ENCODE data around the gene DDX10.

DDX10 gene

GRCh38 chr11:108835624-108836023 lies 170.8 kb downstream of the DDX10 start:
- no peak for DNase-seq

- no peak for DNase-seq
These were observed 171.7 kb downstream of the DDX10 start for GRCh38 chr11:108836541-108836940.

GRCh38 chr11:108838102-108838791 lies 173.4 kb downstream of the DDX10 start:
- DNase-seq = no peak

- no peak for DNase-seq
These were observed 173.9 kb downstream of the DDX10 start for GRCh38 chr11:108838792-108839105.

GRCh38 chr11:108846009-108846408 lies 181.1 kb downstream of the DDX10 start:
- no peak for DNase-seq

- DNase-seq = no peak
These were observed 182.6 kb downstream of the DDX10 start for GRCh38 chr11:108847298-108847990.

- DNase-seq = no peak
These were observed 186.9 kb downstream of the DDX10 start for GRCh38 chr11:108851781-108852180.

GRCh38 chr11:108852701-108853100 lies 187.8 kb downstream of the DDX10 start:
- DNase-seq = no peak

- no peak for DNase-seq
These were observed 188.3 kb downstream of the DDX10 start for GRCh38 chr11:108853151-108853550.

- peak; percentile 11 for DNase-seq
These were observed 189.0 kb downstream of the DDX10 start for GRCh38 chr11:108853864-108854263.

- peak; percentile 10 for DNase-seq
These were observed 189.5 kb downstream of the DDX10 start for GRCh38 chr11:108854346-108854745.

- no peak for DNase-seq
These were observed 192.5 kb downstream of the DDX10 start for GRCh38 chr11:108857382-108857781.

GRCh38 chr11:108858622-108859021 lies 193.8 kb downstream of the DDX10 start:
- DNase-seq = no peak

GRCh38 chr11:108859510-108859909 lies 194.6 kb downstream of the DDX10 start:
- no peak for DNase-seq

GRCh38 chr11:108863528-108863927 lies 198.7 kb downstream of the DDX10 start:
- no peak for DNase-seq

- no peak for DNase-seq
These were observed 200.5 kb downstream of the DDX10 start for GRCh38 chr11:108865406-108865805.

- DNase-seq = no peak
These were observed 201.9 kb downstream of the DDX10 start for GRCh38 chr11:108866781-108867180.

- DNase-seq = no peak
These were observed 205.6 kb downstream of the DDX10 start for GRCh38 chr11:108870373-108871020.

GRCh38 chr11:108871152-108871551 lies 206.3 kb downstream of the DDX10 start:
- DNase-seq = peak; percentile 24

- no peak for DNase-seq
These were observed 207.0 kb downstream of the DDX10 start for GRCh38 chr11:108871867-108872266.

GRCh38 chr11:108872781-108873291 lies 208.0 kb downstream of the DDX10 start:
- DNase-seq = no peak

GRCh38 chr11:108873310-108873709 lies 208.4 kb downstream of the DDX10 start:
- no peak for DNase-seq

- DNase-seq = no peak
These were observed 209.1 kb downstream of the DDX10 start for GRCh38 chr11:108873941-108874340.

- DNase-seq = no peak
These were observed 210.3 kb downstream of the DDX10 start for GRCh38 chr11:108875134-108875533.

Measured in NCI-H82 (cell line).